GM12874 (cell line): ENCODE measurements around the gene CCL3.

Experiments used
- CTCF ChIP-seq: IDR thresholded peaks from 2 replicates; pipeline ENCODE4 v1.5.1; 2011; ENCODE audit warnings: low read depth, mild to moderate bottlenecking, control low read depth, low read length, moderate library complexity; ENCODE audit not compliant: insufficient read depth

The CCL3 gene

GRCh38 chr17:36089888-36090836 lies at the start of gene CCL3:
Gene CCL3, minus strand, starts transcription at chr17:36090143. Its CDS starts 85 bp downstream, at chr17:36090058.
- TF ChIP-seq CTCF, result no peak

GRCh38 chr17:36136439-36136838 lies 46.5 kb upstream of the CCL3 start:
- no peak for TF ChIP-seq CTCF

- TF ChIP-seq CTCF, result no peak
Measured at GRCh38 chr17:36136036-36136435, 46.1 kb upstream of the CCL3 start.

- TF ChIP-seq CTCF, result no peak
Measured at GRCh38 chr17:36135465-36135864, 45.5 kb upstream of the CCL3 start.

- TF ChIP-seq CTCF, result no peak
Measured at GRCh38 chr17:36133602-36134236, 43.8 kb upstream of the CCL3 start.

DNA sequence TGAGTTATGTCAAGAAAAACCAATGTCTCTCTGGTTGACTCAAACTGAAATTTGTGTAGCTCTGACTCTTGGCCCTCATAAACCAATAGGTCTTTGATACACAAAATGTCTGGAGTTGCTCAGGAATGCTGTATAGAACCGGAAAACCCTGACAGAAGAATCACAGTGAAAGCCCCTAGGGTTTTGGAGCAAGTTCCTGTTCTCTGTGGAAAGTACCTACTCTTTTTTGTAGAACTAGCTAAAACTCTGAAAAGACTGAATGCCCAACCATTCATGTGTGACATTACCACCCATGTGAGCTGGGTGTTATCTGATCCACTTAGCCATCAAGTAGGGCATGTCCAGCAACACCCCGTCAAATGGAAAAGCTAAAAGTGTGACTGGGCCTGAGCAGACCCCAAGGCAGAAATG lies 42.5 kb upstream of the CCL3 start:
- no peak for TF ChIP-seq CTCF

- no peak for TF ChIP-seq CTCF
Measured at GRCh38 chr17:36131931-36132330, 42.0 kb upstream of the CCL3 start.
